ENCODE results near the gene ANKRD45.

DNA sequence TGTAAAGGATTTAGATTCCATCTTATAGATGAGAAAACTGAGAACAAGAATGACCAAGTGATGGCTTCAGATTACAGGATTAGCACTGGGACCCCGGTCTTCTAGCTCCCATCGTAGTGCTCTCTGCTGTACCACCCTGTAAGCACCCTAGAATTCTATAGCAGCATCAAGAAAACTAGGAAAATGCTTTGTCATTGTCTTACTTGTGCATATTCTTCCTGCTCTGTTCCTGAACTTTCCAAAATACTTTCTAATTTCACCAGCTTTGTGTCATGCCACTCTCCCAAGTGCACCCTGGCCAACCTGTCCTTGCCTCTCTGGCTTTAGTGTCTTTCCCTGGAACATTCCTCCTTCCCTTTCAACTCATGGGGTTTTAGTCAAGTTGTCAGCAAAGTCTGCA is 39.1 kb upstream of the ANKRD45 start:
- no peak for TF ChIP-seq POLR2A (IDR thresholded peaks at IDR 0.05; ENCODE audit: low read length)
- no peak for TF ChIP-seq GATA1 (IDR thresholded peaks at IDR 0.05; ENCODE audit: low read depth, low read length)
